ENCODE data around the gene SLC39A11.
A peak's percentile ranks its signal among the peaks of the same experiment; 100 is the strongest.
"Not testable (repeated sequence)": the region's sequence is repeated elsewhere in the genome, so short reads cannot be mapped to it uniquely, and the experiment has no call there.

The SLC39A11 gene

GRCh38 chr17:73092523-73093135 is at the start of gene SLC39A11:
Gene SLC39A11, minus strand, starts transcription at chr17:73092688. Its CDS starts 3,924 bp downstream, at chr17:73088764.
- Histone ChIP-seq H3K9ac (peak within 1 kb of the TSS; percentile 80), H3K4me1 (peaks cover 45% of the 10 kb centered on the region), H3K27me3 (no peaks in the 10 kb centered on the region), H3K9me3 (no peaks in the 10 kb centered on the region), H4K20me1 (no peaks in the 10 kb centered on the region), H3K4me3 (peak within 1 kb of the TSS; percentile 80), H3K4me2 (peak within 1 kb of the TSS; percentile 97), H3K27ac (peak within 1 kb of the TSS; percentile 78), H3K36me3 (peaks cover 14% of the 10 kb centered on the region)
- no peak for TF ChIP-seq Cebpa-rat (IDR thresholded peaks at IDR 0.05)

- Histone ChIP-seq H4K20me1 (no peaks in the 10 kb centered on the region), H3K27me3 (no peaks in the 10 kb centered on the region), H3K27ac (no peak overlapping the region), H3K9me3 (peaks cover 39% of the 10 kb centered on the region), H3K9ac (no peak overlapping the region), H3K4me2 (no peak overlapping the region), H3K36me3 (peaks cover 14% of the 10 kb centered on the region; the same call in 1 of the 2 replicates), H3K4me3 (no peak overlapping the region), H3K4me1 (peaks cover 19% of the 10 kb centered on the region)
- TF ChIP-seq Cebpa-rat (IDR thresholded peaks at IDR 0.05): no peak
Observed at GRCh38 chr17:73141411-73141810, 48.9 kb upstream of the SLC39A11 start.

GRCh38 chr17:73140566-73140965 is 48.1 kb upstream of the SLC39A11 start:
- H3K9me3 ChIP-seq: peaks cover 30% of the 10 kb centered on the region
- TF ChIP-seq Cebpa-rat (IDR thresholded peaks at IDR 0.05): no peak
- no peaks in the 10 kb centered on the region for H3K27me3 ChIP-seq
- no peak overlapping the region for H3K4me2 ChIP-seq
- peaks cover 16% of the 10 kb centered on the region for H3K4me1 ChIP-seq
- H3K27ac ChIP-seq: no peak overlapping the region
- peaks cover 13% of the 10 kb centered on the region; the same call in 1 of the 2 replicates for H3K36me3 ChIP-seq
- no peak overlapping the region for H3K9ac ChIP-seq
- no peaks in the 10 kb centered on the region for H4K20me1 ChIP-seq
- H3K4me3 ChIP-seq: no peak overlapping the region

- Histone ChIP-seq H3K36me3 (peaks cover 2% of the 10 kb centered on the region; the same call in 1 of the 2 replicates), H3K4me1 (peaks cover 20% of the 10 kb centered on the region), H3K27me3 (no peaks in the 10 kb centered on the region), H3K9ac (no peak overlapping the region), H3K27ac (no peak overlapping the region), H3K4me2 (no peak overlapping the region), H4K20me1 (no peaks in the 10 kb centered on the region), H3K9me3 (peaks cover 18% of the 10 kb centered on the region), H3K4me3 (no peak overlapping the region)
- TF ChIP-seq Cebpa-rat (IDR thresholded peaks at IDR 0.05): no peak
Observed at GRCh38 chr17:73139296-73139695, 46.8 kb upstream of the SLC39A11 start.

- TF ChIP-seq Cebpa-rat (IDR thresholded peaks at IDR 0.05): no peak
- Histone ChIP-seq H3K9ac (no peak overlapping the region), H3K4me3 (no peak overlapping the region), H3K9me3 (peaks cover 11% of the 10 kb centered on the region), H3K4me1 (peaks cover 21% of the 10 kb centered on the region), H3K36me3 (no peaks in the 10 kb centered on the region), H4K20me1 (no peaks in the 10 kb centered on the region), H3K4me2 (no peak overlapping the region), H3K27ac (no peak overlapping the region), H3K27me3 (no peaks in the 10 kb centered on the region)
Observed at GRCh38 chr17:73138541-73139138, 46.2 kb upstream of the SLC39A11 start.

GRCh38 chr17:73137376-73137775 is 44.9 kb upstream of the SLC39A11 start:
- Histone ChIP-seq H3K4me1 (peaks cover 23% of the 10 kb centered on the region), H4K20me1 (no peaks in the 10 kb centered on the region), H3K9ac (no peak overlapping the region), H3K27me3 (no peaks in the 10 kb centered on the region), H3K9me3 (no peaks in the 10 kb centered on the region; the same call in 1 of the 2 replicates), H3K27ac (no peak overlapping the region), H3K4me3 (no peak overlapping the region), H3K36me3 (no peaks in the 10 kb centered on the region), H3K4me2 (no peak overlapping the region)
- no peak for TF ChIP-seq Cebpa-rat (IDR thresholded peaks at IDR 0.05)

- peaks cover 39% of the 10 kb centered on the region for H3K4me1 ChIP-seq
- no peaks in the 10 kb centered on the region for H3K27me3 ChIP-seq
- no peak overlapping the region for H3K9ac ChIP-seq
- H3K36me3 ChIP-seq: no peaks in the 10 kb centered on the region
- H3K4me2 ChIP-seq: no peak overlapping the region
- H3K4me3 ChIP-seq: no peak overlapping the region
- no peaks in the 10 kb centered on the region; the same call in 1 of the 2 replicates for H3K9me3 ChIP-seq
- H3K27ac ChIP-seq: no peak overlapping the region
- no peaks in the 10 kb centered on the region for H4K20me1 ChIP-seq
- no peak for TF ChIP-seq Cebpa-rat (IDR thresholded peaks at IDR 0.05)
Observed at GRCh38 chr17:73135766-73136165, 43.3 kb upstream of the SLC39A11 start.

GRCh38 chr17:73133911-73134649 is 41.6 kb upstream of the SLC39A11 start:
- no peak overlapping the region for H3K27ac ChIP-seq
- TF ChIP-seq Cebpa-rat (IDR thresholded peaks at IDR 0.05): no peak
- no peak overlapping the region for H3K4me2 ChIP-seq
- no peaks in the 10 kb centered on the region for H4K20me1 ChIP-seq
- no peaks in the 10 kb centered on the region; the same call in 1 of the 2 replicates for H3K9me3 ChIP-seq
- H3K4me3 ChIP-seq: no peak overlapping the region
- peaks cover 39% of the 10 kb centered on the region for H3K4me1 ChIP-seq
- H3K27me3 ChIP-seq: no peaks in the 10 kb centered on the region
- no peak overlapping the region for H3K9ac ChIP-seq
- no peaks in the 10 kb centered on the region for H3K36me3 ChIP-seq

GRCh38 chr17:73132085-73132492 is 39.6 kb upstream of the SLC39A11 start:
- H3K4me3 ChIP-seq: no peak overlapping the region
- no peaks in the 10 kb centered on the region for H3K36me3 ChIP-seq
- H3K4me2 ChIP-seq: peak overlapping the region; percentile 79
- no peak overlapping the region for H3K9ac ChIP-seq
- peak overlapping the region; percentile 73; the same call in 1 of the 2 replicates for H3K27ac ChIP-seq
- TF ChIP-seq Cebpa-rat (IDR thresholded peaks at IDR 0.05): no peak
- no peaks in the 10 kb centered on the region for H4K20me1 ChIP-seq
- H3K27me3 ChIP-seq: no peaks in the 10 kb centered on the region
- H3K9me3 ChIP-seq: no peaks in the 10 kb centered on the region
- peaks cover 39% of the 10 kb centered on the region for H3K4me1 ChIP-seq

- not testable (repeated sequence) for H3K9me3 ChIP-seq, H3K9ac ChIP-seq, H3K27ac ChIP-seq, H3K27me3 ChIP-seq, H3K36me3 ChIP-seq, H4K20me1 ChIP-seq, H3K4me3 ChIP-seq
- Histone ChIP-seq H3K4me2 (peak overlapping the region; percentile 79), H3K4me1 (peaks cover 39% of the 10 kb centered on the region)
Observed at GRCh38 chr17:73131439-73131838, 39.0 kb upstream of the SLC39A11 start.

Data from BLaER1 (cell line).